ENCODE measurements around the gene ARHGEF7.

The ARHGEF7 gene

GRCh38 chr13:111346101-111346680 lies 231.1 kb downstream of the ARHGEF7 start:
- no peak for DNase-seq (ENCODE audit: low spot score)
- TF ChIP-seq, protein P1, sequence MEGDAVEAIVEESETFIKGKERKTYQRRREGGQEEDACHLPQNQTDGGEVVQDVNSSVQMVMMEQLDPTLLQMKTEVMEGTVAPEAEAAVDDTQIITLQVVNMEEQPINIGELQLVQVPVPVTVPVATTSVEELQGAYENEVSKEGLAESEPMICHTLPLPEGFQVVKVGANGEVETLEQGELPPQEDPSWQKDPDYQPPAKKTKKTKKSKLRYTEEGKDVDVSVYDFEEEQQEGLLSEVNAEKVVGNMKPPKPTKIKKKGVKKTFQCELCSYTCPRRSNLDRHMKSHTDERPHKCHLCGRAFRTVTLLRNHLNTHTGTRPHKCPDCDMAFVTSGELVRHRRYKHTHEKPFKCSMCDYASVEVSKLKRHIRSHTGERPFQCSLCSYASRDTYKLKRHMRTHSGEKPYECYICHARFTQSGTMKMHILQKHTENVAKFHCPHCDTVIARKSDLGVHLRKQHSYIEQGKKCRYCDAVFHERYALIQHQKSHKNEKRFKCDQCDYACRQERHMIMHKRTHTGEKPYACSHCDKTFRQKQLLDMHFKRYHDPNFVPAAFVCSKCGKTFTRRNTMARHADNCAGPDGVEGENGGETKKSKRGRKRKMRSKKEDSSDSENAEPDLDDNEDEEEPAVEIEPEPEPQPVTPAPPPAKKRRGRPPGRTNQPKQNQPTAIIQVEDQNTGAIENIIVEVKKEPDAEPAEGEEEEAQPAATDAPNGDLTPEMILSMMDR (IDR thresholded peaks at IDR 0.05; ENCODE audit: extremely low read depth, insufficient read depth, missing control alignments) = no peak
- in situ Hi-C loops (cut with MboI; ENCODE audit: low pct_unique_long_range_greater_than_20kb, low sequenced_read_pairs, unreplicated experiment) = no loop called here

- in situ Hi-C loops (cut with MboI; ENCODE audit: low pct_unique_long_range_greater_than_20kb, low sequenced_read_pairs, unreplicated experiment) = no loop called here
- no peak for DNase-seq (ENCODE audit: low spot score)
- TF ChIP-seq, protein P1 (IDR thresholded peaks at IDR 0.05; ENCODE audit: extremely low read depth, insufficient read depth, missing control alignments) = no peak
These were observed 232.3 kb downstream of the ARHGEF7 start for GRCh38 chr13:111347438-111347837.

DNA sequence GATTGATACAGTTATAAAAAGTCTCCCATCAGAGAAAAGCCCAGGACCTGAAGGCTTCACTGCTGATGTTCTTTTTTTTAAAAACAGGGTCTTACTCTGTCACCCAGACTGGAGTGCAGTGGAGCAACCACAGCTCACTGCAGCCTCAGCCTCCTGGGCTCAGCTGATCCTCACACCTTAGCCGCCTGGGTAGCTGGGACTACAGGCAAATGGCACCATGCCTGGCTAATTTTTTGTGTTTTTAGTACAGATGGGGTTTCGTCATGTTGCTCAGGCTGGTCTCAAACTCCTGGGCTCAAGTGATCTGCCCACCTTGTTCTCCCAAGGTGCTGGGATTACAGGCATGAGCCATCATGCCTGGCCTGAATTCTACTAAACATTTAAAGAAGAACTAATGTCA lies 238.4 kb downstream of the ARHGEF7 start:
- TF ChIP-seq, protein P1 (IDR thresholded peaks at IDR 0.05; ENCODE audit: extremely low read depth, insufficient read depth, missing control alignments) = no peak
- in situ Hi-C loops (cut with MboI; ENCODE audit: low pct_unique_long_range_greater_than_20kb, low sequenced_read_pairs, unreplicated experiment) = no loop called here
- no peak for DNase-seq (ENCODE audit: low spot score)

DNA sequence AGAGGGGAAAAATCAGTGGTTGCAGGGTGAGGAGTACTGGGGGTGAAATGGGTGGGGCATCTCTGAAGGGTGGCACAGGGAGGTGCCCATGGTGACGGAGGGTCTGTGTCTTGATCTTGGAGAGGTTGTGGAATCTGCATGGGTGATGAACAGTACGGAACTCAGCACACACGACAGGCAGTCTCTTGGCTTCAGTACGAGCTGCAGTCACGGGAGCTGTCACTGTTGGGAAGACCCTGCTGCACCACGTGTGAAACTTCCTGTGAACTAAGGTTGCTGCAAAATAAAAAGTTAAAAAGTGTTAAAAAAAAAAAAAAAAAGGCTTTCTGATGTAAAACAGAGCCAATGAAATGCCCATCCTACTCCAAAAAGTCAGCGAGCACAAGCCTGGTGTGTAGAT lies 239.7 kb downstream of the ARHGEF7 start:
- in situ Hi-C loops (cut with MboI; ENCODE audit: low pct_unique_long_range_greater_than_20kb, low sequenced_read_pairs, unreplicated experiment) = no loop called here
- no peak for DNase-seq (ENCODE audit: low spot score)

More for the DNA sequence above, 239.7 kb downstream of the ARHGEF7 start:
- TF ChIP-seq, protein P1 (IDR thresholded peaks at IDR 0.05; ENCODE audit: extremely low read depth, insufficient read depth, missing control alignments) = no peak
